ENCODE measurements around the gene SHC3. TPM values are rescaled to one million over a fixed set of nuclear protein-coding genes. Genes with fewer than 3 reads are reported as not detected.

SHC3 gene
- total and polyA plus RNA-seq, 2 donors from 2014 or later = 0.95 to 1.5 TPM

GRCh38 chr9:89107406-89107805 lies 71.2 kb downstream of the SHC3 start:
- Histone ChIP-seq H3K27ac (ENCODE audit: low read depth in 2 of 2, low read length in 2 of 2) (no peak overlapping the region), H3K27me3 (ENCODE audit: control insufficient read depth, insufficient read depth, low read length) (no peaks in the 10 kb centered on the region), H3K36me3 (ENCODE audit: control insufficient read depth in 2 of 3, insufficient read depth in 3 of 3, low read length in 3 of 3) (no peaks in the 10 kb centered on the region), H3K4me3 (ENCODE audit: low read length in 3 of 3) (no peak overlapping the region), H3K9ac (ENCODE audit: low read length in 3 of 3) (no peak overlapping the region), H3K9me3 (ENCODE audit: control insufficient read depth in 2 of 3, insufficient read depth in 1 of 3, low read length in 3 of 3) (peaks cover 0 to 7% (median 0%) of the 10 kb centered on the region in 3 donors), H3K4me1 (ENCODE audit: control insufficient read depth in 2 of 3, insufficient read depth in 2 of 3, low read depth in 1 of 3, low read length in 3 of 3) (no peaks in the 10 kb centered on the region)
- no peak for FAIRE-seq
- intact Hi-C loops (cut with DNase I) = no loop called here
- TF ChIP-seq, protein P1, sequence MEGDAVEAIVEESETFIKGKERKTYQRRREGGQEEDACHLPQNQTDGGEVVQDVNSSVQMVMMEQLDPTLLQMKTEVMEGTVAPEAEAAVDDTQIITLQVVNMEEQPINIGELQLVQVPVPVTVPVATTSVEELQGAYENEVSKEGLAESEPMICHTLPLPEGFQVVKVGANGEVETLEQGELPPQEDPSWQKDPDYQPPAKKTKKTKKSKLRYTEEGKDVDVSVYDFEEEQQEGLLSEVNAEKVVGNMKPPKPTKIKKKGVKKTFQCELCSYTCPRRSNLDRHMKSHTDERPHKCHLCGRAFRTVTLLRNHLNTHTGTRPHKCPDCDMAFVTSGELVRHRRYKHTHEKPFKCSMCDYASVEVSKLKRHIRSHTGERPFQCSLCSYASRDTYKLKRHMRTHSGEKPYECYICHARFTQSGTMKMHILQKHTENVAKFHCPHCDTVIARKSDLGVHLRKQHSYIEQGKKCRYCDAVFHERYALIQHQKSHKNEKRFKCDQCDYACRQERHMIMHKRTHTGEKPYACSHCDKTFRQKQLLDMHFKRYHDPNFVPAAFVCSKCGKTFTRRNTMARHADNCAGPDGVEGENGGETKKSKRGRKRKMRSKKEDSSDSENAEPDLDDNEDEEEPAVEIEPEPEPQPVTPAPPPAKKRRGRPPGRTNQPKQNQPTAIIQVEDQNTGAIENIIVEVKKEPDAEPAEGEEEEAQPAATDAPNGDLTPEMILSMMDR (IDR thresholded peaks at IDR 0.05; ENCODE audit: borderline replicate concordance, extremely low read depth, insufficient read depth) = no peak
- DNase-seq = no peak

DNA sequence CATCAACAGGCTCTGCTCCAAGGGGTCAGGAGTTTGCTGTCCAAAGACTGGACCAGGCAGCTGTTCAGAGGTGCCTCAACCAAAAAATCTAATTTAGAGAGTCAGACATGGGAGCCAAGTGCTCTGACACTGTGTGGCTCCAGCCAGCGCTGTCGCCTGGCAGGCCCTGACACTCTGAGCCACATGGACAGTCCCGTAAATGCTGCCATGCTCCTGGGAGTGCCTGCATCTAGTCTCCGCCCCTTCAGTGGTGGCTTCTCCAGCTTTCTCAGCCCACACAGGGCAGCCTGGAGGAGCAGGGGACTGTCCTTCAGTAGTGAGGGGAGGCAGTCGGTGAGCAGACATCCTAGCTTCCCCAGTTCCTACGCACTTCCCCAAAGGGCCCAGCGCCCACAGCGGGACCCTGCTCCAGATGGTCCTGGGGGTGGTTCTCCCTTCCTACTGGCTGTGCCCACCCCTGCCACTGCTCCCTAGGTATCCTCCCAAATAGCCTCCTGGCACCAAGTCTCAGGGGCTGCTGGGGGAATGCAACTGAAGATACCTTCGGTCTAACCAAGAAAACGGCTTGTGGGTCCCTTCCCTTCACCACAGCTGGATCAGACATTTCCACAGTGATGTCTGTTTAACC lies 72.3 kb downstream of the SHC3 start:
- no peak for DNase-seq
- TF ChIP-seq, protein P1 (IDR thresholded peaks at IDR 0.05; ENCODE audit: borderline replicate concordance, extremely low read depth, insufficient read depth) = no peak
- Histone ChIP-seq H3K9ac (ENCODE audit: low read length in 3 of 3) (no peak overlapping the region), H3K9me3 (ENCODE audit: control insufficient read depth in 2 of 3, insufficient read depth in 1 of 3, low read length in 3 of 3) (peaks cover 0 to 7% (median 0%) of the 10 kb centered on the region in 3 donors), H3K36me3 (ENCODE audit: control insufficient read depth in 2 of 3, insufficient read depth in 3 of 3, low read length in 3 of 3) (no peaks in the 10 kb centered on the region), H3K4me3 (ENCODE audit: low read length in 3 of 3) (no peak overlapping the region), H3K4me1 (ENCODE audit: control insufficient read depth in 2 of 3, insufficient read depth in 2 of 3, low read depth in 1 of 3, low read length in 3 of 3) (no peaks in the 10 kb centered on the region), H3K27ac (ENCODE audit: low read depth in 2 of 2, low read length in 2 of 2) (no peak overlapping the region), H3K27me3 (ENCODE audit: control insufficient read depth, insufficient read depth, low read length) (no peaks in the 10 kb centered on the region)
- no peak for FAIRE-seq
- intact Hi-C loops (cut with DNase I) = no loop called here

DNA sequence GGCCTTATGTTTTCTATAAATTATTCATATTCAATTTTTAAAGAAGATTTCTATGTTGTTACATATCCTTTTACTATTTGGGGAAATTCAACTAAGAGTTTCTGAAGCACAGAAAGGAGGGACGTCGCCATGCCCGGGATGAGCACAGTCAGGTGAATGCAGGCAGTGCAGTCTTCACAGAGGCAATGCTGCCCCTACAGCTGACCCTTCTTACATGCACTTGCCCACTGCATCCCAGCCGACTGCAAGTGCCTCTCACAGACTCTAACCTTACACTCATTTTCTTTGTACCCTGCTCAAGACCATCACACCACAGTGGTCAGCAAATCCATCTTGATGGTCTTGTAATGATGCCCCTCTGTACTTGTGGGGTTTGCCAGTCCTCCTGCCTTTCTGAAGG lies 73.8 kb downstream of the SHC3 start:
- DNase-seq (no peak), FAIRE-seq (no peak)
- Histone ChIP-seq H3K36me3 (ENCODE audit: control insufficient read depth in 2 of 3, insufficient read depth in 3 of 3, low read length in 3 of 3) (no peaks in the 10 kb centered on the region), H3K4me1 (ENCODE audit: control insufficient read depth in 2 of 3, insufficient read depth in 2 of 3, low read depth in 1 of 3, low read length in 3 of 3) (no peaks in the 10 kb centered on the region), H3K4me3 (ENCODE audit: low read length in 3 of 3) (no peak overlapping the region), H3K27ac (ENCODE audit: low read depth in 2 of 2, low read length in 2 of 2) (no peak overlapping the region), H3K9ac (ENCODE audit: low read length in 3 of 3) (no peak overlapping the region), H3K9me3 (ENCODE audit: control insufficient read depth in 2 of 3, insufficient read depth in 1 of 3, low read length in 3 of 3) (no peaks in the 10 kb centered on the region), H3K27me3 (ENCODE audit: control insufficient read depth, insufficient read depth, low read length) (no peaks in the 10 kb centered on the region)
- TF ChIP-seq, protein P1 (IDR thresholded peaks at IDR 0.05; ENCODE audit: borderline replicate concordance, extremely low read depth, insufficient read depth) = no peak
- intact Hi-C loops (cut with DNase I) = no loop called here

GRCh38 chr9:89097219-89097618 lies 81.4 kb downstream of the SHC3 start:
- Histone ChIP-seq H3K27ac (ENCODE audit: low read depth in 2 of 2, low read length in 2 of 2) (no peak overlapping the region), H3K4me1 (ENCODE audit: control insufficient read depth in 2 of 3, insufficient read depth in 2 of 3, low read depth in 1 of 3, low read length in 3 of 3) (no peaks in the 10 kb centered on the region), H3K4me3 (ENCODE audit: low read length in 3 of 3) (no peak overlapping the region), H3K36me3 (ENCODE audit: control insufficient read depth in 2 of 3, insufficient read depth in 3 of 3, low read length in 3 of 3) (no peaks in the 10 kb centered on the region), H3K9me3 (ENCODE audit: control insufficient read depth in 2 of 3, insufficient read depth in 1 of 3, low read length in 3 of 3) (no peaks in the 10 kb centered on the region), H3K9ac (ENCODE audit: low read length in 3 of 3) (no peak overlapping the region), H3K27me3 (ENCODE audit: control insufficient read depth, insufficient read depth, low read length) (no peaks in the 10 kb centered on the region)
- intact Hi-C loops (cut with DNase I) = no loop called here
- TF ChIP-seq, protein P1 (IDR thresholded peaks at IDR 0.05; ENCODE audit: borderline replicate concordance, extremely low read depth, insufficient read depth) = no peak
- DNase-seq (no peak), FAIRE-seq (no peak)

Measured in kidney (tissue), 14 donors.